ENCODE measurements around the gene USP5.

USP5 gene

DNA sequence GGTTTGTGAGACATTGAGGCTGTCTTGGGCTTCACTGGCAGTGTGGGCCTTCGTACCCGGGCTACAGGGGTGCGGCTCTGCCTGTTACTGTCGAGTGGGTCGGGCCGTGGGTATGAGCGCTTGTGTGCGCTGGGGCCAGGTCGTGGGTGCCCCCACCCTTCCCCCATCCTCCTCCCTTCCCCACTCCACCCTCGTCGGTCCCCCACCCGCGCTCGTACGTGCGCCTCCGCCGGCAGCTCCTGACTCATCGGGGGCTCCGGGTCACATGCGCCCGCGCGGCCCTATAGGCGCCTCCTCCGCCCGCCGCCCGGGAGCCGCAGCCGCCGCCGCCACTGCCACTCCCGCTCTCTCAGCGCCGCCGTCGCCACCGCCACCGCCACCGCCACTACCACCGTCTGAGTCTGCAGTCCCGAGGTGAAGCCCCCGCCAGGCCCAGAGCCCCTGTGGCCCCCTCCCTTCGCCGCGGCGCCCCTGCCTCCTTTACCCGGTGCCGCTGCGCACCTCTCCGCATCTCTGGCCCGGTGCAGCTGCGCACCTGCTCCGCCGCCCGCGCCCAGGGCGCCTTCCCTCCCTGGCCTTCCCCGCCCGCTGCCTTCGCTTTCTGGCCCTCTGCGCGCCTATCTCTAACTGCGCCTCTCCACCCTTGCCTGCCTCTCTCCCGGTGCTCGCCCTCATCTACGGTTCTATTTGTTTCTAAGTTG, 62.4 kb downstream of the USP5 start, which contains the start of gene ENO2:
Gene ENO2, plus strand, starts transcription at position 335 of the 701 bp plus-strand sequence. CDS start 1,253 bp downstream, outside the sequence.
- DNase-seq (ENCODE audit: low spot score), result peak; percentile 86

DNA sequence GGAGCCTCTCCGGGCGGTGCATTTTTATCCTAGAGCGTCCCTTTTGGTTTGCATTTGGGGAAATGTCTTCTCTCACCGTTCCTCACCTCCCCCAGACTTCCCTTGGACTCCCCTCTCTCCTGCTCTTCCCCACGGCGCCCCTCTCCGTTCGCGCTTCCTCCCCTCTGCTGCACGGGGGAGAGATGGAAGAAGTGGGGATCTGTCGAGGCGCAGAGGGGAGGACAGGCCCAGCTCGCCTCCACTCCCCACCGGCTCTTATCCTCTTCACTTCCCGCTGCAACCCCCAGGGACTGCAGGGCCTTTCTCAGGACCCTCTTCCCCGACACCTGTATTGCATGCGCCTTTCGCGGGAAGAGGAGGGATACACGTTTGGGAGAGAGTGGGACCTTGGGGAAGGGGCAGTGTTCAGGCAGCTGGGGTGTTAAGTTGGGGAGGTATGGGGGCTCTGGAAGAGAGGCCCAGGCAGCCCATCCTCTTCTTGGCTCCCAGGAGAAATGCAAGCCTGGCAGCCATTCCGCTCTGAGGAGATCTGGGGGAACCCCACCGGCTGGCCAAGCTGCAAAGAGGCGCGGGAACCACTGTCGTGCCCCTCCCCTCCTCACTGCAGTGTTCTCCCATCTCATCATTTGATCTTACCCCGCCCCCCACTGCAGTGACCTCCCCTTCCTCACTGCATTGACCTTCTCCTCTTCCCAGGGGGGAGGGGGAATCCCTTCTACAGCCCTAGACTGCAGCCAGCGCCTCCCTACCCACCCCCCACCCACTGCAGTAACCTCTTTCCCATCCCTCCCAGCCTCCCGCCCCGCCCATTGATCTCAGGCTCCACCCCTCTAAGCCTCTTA, 63.2 kb downstream of the USP5 start:
- peak; percentile 38 for DNase-seq (ENCODE audit: low spot score)

DNA sequence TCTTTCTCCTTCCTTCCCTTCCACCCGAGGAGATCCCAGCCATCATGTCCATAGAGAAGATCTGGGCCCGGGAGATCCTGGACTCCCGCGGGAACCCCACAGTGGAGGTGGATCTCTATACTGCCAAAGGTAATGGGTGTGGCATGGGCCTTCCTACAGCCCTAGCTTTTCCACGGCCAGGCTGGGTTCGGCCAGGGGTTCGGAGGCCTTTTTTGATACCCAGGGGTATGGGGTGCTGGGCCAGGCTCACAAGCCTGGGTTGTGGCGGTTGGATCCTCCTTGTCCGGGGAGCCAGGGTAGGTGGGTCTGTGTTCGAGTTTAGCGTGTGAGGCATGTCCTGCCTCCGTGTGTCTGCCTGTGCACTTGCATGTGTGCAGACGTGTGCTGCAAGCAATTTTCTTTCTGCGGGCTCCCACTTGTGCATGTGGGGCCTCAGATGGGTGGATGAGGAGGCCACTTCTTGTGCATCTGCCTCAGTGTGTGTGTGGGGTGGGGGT, 63.9 kb downstream of the USP5 start:
- DNase-seq (ENCODE audit: low spot score), result no peak

Data from cerebellar cortex (tissue), 1 donor.